H1 (cell line): ENCODE measurements around the gene CEACAM7. TPM values are rescaled to one million over a fixed set of nuclear protein-coding genes. Genes with fewer than 3 reads are reported as not detected.

Experiments
- CTCF ChIA-PET: fragments of 300-600 bp; sonication (Branson Sonifier 250); formaldehyde crosslinking; loops from one replicate; lab custom pipeline; 2021; ENCODE audit not compliant: partially characterized antibody; lab: Charles Lee
- POLR2A ChIA-PET: fragments of 300-600 bp; sonication (Branson Sonifier 250); formaldehyde crosslinking; loops from one replicate; lab custom pipeline; 2021; ENCODE audit warnings: inconsistent platforms; ENCODE audit not compliant: partially characterized antibody; lab: Charles Lee
- DNase-seq, 2 experiments: peaks; one replicate each; pipeline versions ENCODE4 v3.0.0 to v3.0.0-alpha.2; 2010 to 2022; ENCODE audit warnings: low spot score in 2 of 2, low read depth in 1 of 2, mixed read lengths in 1 of 2
- FAIRE-seq: peaks from 2 replicates; lab custom pipeline; 2011; peaks lifted over from hg19 to GRCh38; lab: Jason Lieb, UNC
- H2AFZ ChIP-seq: 2 replicates; pipeline ENCODE4 v1.8.1; 2012; ENCODE audit warnings: low read length, inconsistent platforms
- H2AK5ac ChIP-seq: 2 replicates; pipeline ENCODE4 v1.6.1; 2013; ENCODE audit warnings: low read depth, low read length
- H2BK120ac ChIP-seq: replicated peaks from 2 replicates; pipeline ENCODE3; 2013; ENCODE audit warnings: low read depth, low read length, inconsistent platforms
- H2BK12ac ChIP-seq: 2 replicates; pipeline ENCODE4 v1.6.1; 2013; ENCODE audit warnings: low read depth, low read length
- H2BK15ac ChIP-seq: 2 replicates; pipeline ENCODE4 v1.6.1; 2013; ENCODE audit warnings: low read length
- H2BK20ac ChIP-seq: 2 replicates; pipeline ENCODE4 v1.6.1; 2013; ENCODE audit warnings: low read length
- H2BK5ac ChIP-seq: 2 replicates; pipeline ENCODE4 v1.6.1; 2013; ENCODE audit warnings: low read depth, low read length
- H3K14ac ChIP-seq: 2 replicates; pipeline ENCODE4 v1.6.1; 2013; ENCODE audit warnings: inconsistent platforms; ENCODE audit not compliant: insufficient read length
- H3K18ac ChIP-seq: 2 replicates; pipeline ENCODE4 v1.6.1; 2013; ENCODE audit warnings: low read length; ENCODE audit errors: extremely low read depth
- H3K23ac ChIP-seq: 2 replicates; pipeline ENCODE4 v1.6.1; 2013; ENCODE audit warnings: inconsistent platforms; ENCODE audit not compliant: insufficient read length
- H3K23me2 ChIP-seq: 2 replicates; pipeline ENCODE4 v1.6.1; 2013; ENCODE audit warnings: low read depth, low read length
- H3K27ac ChIP-seq: 2 replicates; pipeline ENCODE4 v1.6.1; 2011; ENCODE audit warnings: low read depth, low read length, inconsistent platforms
- H3K27me3 ChIP-seq, 4 experiments: replicated peaks in 1 of 4; 1 replicate in 1 of 4; 2 replicates in 3 of 4; pipeline versions ENCODE4 v1.6.1 to v1.8.1; 2011 to 2013; ENCODE audit warnings: low read length in 3 of 4, mild to moderate bottlenecking in 3 of 4, inconsistent platforms in 2 of 4, mixed read lengths in 2 of 4, moderate library complexity in 1 of 4; ENCODE audit not compliant: control insufficient read depth in 3 of 4, insufficient read depth in 3 of 4; ENCODE audit errors: extremely low read depth in 1 of 4
- H3K36me3 ChIP-seq, 4 experiments: 2 replicates each; pipeline versions ENCODE4 v1.6.1 to v1.8.1; 2011 to 2013; ENCODE audit warnings: mild to moderate bottlenecking in 4 of 4, low read length in 3 of 4, moderate library complexity in 2 of 4, control low read depth in 1 of 4, inconsistent platforms in 1 of 4; ENCODE audit not compliant: insufficient read depth in 4 of 4, control insufficient read depth in 2 of 4
- H3K4ac ChIP-seq: replicated peaks from 2 replicates; pipeline ENCODE3; 2013; ENCODE audit warnings: low read length, low read depth, mixed read lengths, inconsistent platforms; ENCODE audit not compliant: insufficient read length
- H3K4me1 ChIP-seq, 4 experiments: replicated peaks in 1 of 4; 1 replicate in 1 of 4; 2 replicates in 3 of 4; pipeline versions ENCODE4 v1.6.1 to v1.8.1; 2011 to 2013; ENCODE audit warnings: low read length in 3 of 4, inconsistent platforms in 2 of 4, mixed read lengths in 1 of 4; ENCODE audit not compliant: insufficient read depth in 4 of 4, control insufficient read depth in 3 of 4
- H3K4me2 ChIP-seq, 2 experiments: 2 replicates each; pipeline versions ENCODE4 v1.6.1 to v1.8.1; 2011 to 2013; ENCODE audit warnings: low read depth in 2 of 2, low read length in 2 of 2, control low read depth in 1 of 2, inconsistent platforms in 1 of 2, mild to moderate bottlenecking in 1 of 2; ENCODE audit not compliant: insufficient read depth in 1 of 2
- H3K4me3 ChIP-seq, 4 experiments: fragments of 200-600, 300-600 bp in 1 of 4; sonication (generic), shearing (Covaris generic), sonication (Bioruptor Twin) in 1 of 4; 2 replicates each; pipeline versions ENCODE4 v1.5.1 to v1.8.1; 2011 to 2016; ENCODE audit warnings: low read length in 4 of 4, low read depth in 3 of 4, control low read depth in 2 of 4, inconsistent platforms in 2 of 4, mild to moderate bottlenecking in 2 of 4, mixed read lengths in 1 of 4, moderate library complexity in 1 of 4; ENCODE audit not compliant: insufficient read depth in 2 of 4; ENCODE audit errors: extremely low read depth in 1 of 4
- H3K56ac ChIP-seq: replicated peaks from 2 replicates; pipeline ENCODE3; 2013; ENCODE audit warnings: low read depth, mild to moderate bottlenecking, mixed read lengths, low read length, inconsistent platforms; ENCODE audit not compliant: insufficient read length
- H3K79me1 ChIP-seq: 2 replicates; pipeline ENCODE4 v1.6.1; 2013; ENCODE audit warnings: low read depth, low read length, control low read depth
- H3K79me2 ChIP-seq, 2 experiments: 2 replicates each; pipeline versions ENCODE4 v1.6.1 to v1.8.1; 2012 to 2013; ENCODE audit warnings: low read length in 2 of 2, mild to moderate bottlenecking in 2 of 2, inconsistent platforms in 1 of 2; ENCODE audit not compliant: insufficient read depth in 2 of 2, control insufficient read depth in 1 of 2
- H3K9ac ChIP-seq, 4 experiments: replicated peaks in 1 of 4; 1 replicate in 1 of 4; 2 replicates in 3 of 4; pipeline versions ENCODE4 v1.6.1 to v1.8.1; 2011 to 2013; ENCODE audit warnings: low read depth in 3 of 4, low read length in 3 of 4, control low read depth in 2 of 4, mild to moderate bottlenecking in 2 of 4, moderate library complexity in 2 of 4, inconsistent platforms in 1 of 4; ENCODE audit errors: extremely low read depth in 1 of 4
- H3K9me3 ChIP-seq, 2 experiments: 2 replicates each; pipeline versions ENCODE4 v1.6.1 to v1.8.1; 2012 to 2013; ENCODE audit warnings: mild to moderate bottlenecking in 2 of 2, moderate library complexity in 2 of 2, control low read depth in 1 of 2, inconsistent platforms in 1 of 2, low read depth in 1 of 2, low read length in 1 of 2, mixed read lengths in 1 of 2; ENCODE audit not compliant: insufficient read depth in 2 of 2
- H4K20me1 ChIP-seq, 2 experiments: replicated peaks in 1 of 2; 2 replicates each; pipeline versions ENCODE3 to v1.8.1; 2011 to 2013; ENCODE audit warnings: inconsistent platforms in 2 of 2, low read length in 2 of 2, mild to moderate bottlenecking in 1 of 2; ENCODE audit not compliant: insufficient read depth in 2 of 2, control insufficient read depth in 1 of 2
- H4K5ac ChIP-seq: 2 replicates; pipeline ENCODE4 v1.6.1; 2013; ENCODE audit warnings: low read length, low read depth, mixed read lengths, inconsistent platforms; ENCODE audit not compliant: insufficient read length
- H4K8ac ChIP-seq: 2 replicates; pipeline ENCODE4 v1.8.0; 2013; ENCODE audit warnings: mild to moderate bottlenecking, moderate library complexity, low read length, inconsistent platforms; ENCODE audit not compliant: insufficient read depth; ENCODE audit errors: extremely low read depth
- H4K91ac ChIP-seq: replicated peaks from 2 replicates; pipeline ENCODE3; 2013; ENCODE audit warnings: low read length, mixed read lengths, inconsistent platforms; ENCODE audit not compliant: insufficient read length
- BRCA1 ChIP-seq: IDR thresholded peaks from 2 replicates; pipeline ENCODE4 v1.6.1; 2012; ENCODE audit warnings: low read depth, low read length, improper control_type of control experiment
- CHD2 ChIP-seq: IDR thresholded peaks from 2 replicates; pipeline ENCODE4 v1.6.1; 2012; ENCODE audit warnings: low read length, improper control_type of control experiment
- GTF2F1 ChIP-seq: IDR thresholded peaks from 2 replicates; pipeline ENCODE4 v1.6.1; 2012; ENCODE audit warnings: low read depth, low read length, improper control_type of control experiment, borderline replicate concordance
- HDAC6 ChIP-seq: IDR thresholded peaks from one replicate; pipeline ENCODE4 v1.7.1; 2012; ENCODE audit warnings: low read depth, mild to moderate bottlenecking, inconsistent platforms, low read length, moderate library complexity
- RBBP5 ChIP-seq: IDR thresholded peaks from 2 replicates; pipeline ENCODE4 v1.7.1; 2012; ENCODE audit warnings: low read depth, mild to moderate bottlenecking, inconsistent platforms, low read length, moderate library complexity, borderline replicate concordance
- ZNF274 ChIP-seq: IDR thresholded peaks from 2 replicates; pipeline ENCODE4 v1.7.0; 2012; ENCODE audit warnings: low read length, borderline replicate concordance; ENCODE audit errors: extremely low read depth
- WGBS, 2 experiments: shearing (Covaris generic) in 1 of 2; methylation state at CpG; one replicate each; pipeline versions ENCODE4 v1.1.6 to v1.1.7; 2013 to 2015; ENCODE audit warnings: low lambda C conversion rate in 2 of 2, mixed read lengths in 2 of 2, inconsistent platforms in 1 of 2, low coverage in 1 of 2, missing lambda C conversion rate in 1 of 2; ENCODE audit not compliant: insufficient replicate concordance in 2 of 2, insufficient coverage in 1 of 2, insufficient read length in 1 of 2; ENCODE audit errors: extremely low coverage in 1 of 2, missing lambda C conversion rate in 1 of 2; 5-methylcytosine and 5-hydroxymethylcytosine counted together
- polyA plus RNA-seq, 7 experiments: library from polyadenylated mRNA; depleted of rRNA in 3 of 7; stranded (reverse) in 5 of 7; unstranded in 2 of 7; fragments of >200 nt in 5 of 7; fragments of 200-250 nt in 2 of 7; gene quantifications; 1 replicate in 5 of 7; 2 replicates in 1 of 7; 4 replicates in 1 of 7; pipeline versions ENCODE4 v1.2.1 to v1.2.3, GENCODE V29; 2011 to 2013; ENCODE audit warnings: missing spikeins in 2 of 7, mixed read lengths in 2 of 7
- total RNA-seq: library from RNA; stranded (reverse); fragmentation: NEBNext Ultra II Directional; extraction: Animal tissue kit (Norgen Biotek cat#: 25700); gene quantifications from 2 replicates; pipeline ENCODE4 v1.2.1, GENCODE V29; 2021

The CEACAM7 gene
- total and polyA plus RNA-seq, 2 of the 8 experiments (the other 6 are each of a cell fraction or from before 2014, with no cell fraction given) = not detected

- Histone ChIP-seq H3K36me3 (no peaks in the 10 kb centered on the region), H3K79me1 (no peaks in the 10 kb centered on the region; the same call in 1 of the 2 replicates), H2BK15ac (no peak overlapping the region), H3K4me2 (no peak overlapping the region), H2BK120ac (no peak overlapping the region), H3K27ac (no peak overlapping the region), H4K8ac (no peak overlapping the region), H3K4me1 (no peaks in the 10 kb centered on the region), H2BK20ac (no peak overlapping the region), H3K9ac (no peak overlapping the region), H4K5ac (no peak overlapping the region), H3K9me3 (peaks cover 64 to 83% of the 10 kb centered on the region in 2 experiments), H2BK5ac (no peak overlapping the region), H3K56ac (no peak overlapping the region), H2BK12ac (no peak overlapping the region), H2AK5ac (no peak overlapping the region), H4K91ac (no peak overlapping the region), H3K27me3 (no peaks in the 10 kb centered on the region), H3K23ac (no peak overlapping the region), H3K23me2 (no peaks in the 10 kb centered on the region), H4K20me1 (no peaks in the 10 kb centered on the region), H2AFZ (no peak overlapping the region), H3K79me2 (no peaks in the 10 kb centered on the region), H3K14ac (no peak overlapping the region), H3K18ac (no peak overlapping the region), H3K4me3 (no peak overlapping the region), H3K4ac (no peak overlapping the region)
- TF ChIP-seq BRCA1 = no peak
- TF ChIP-seq ZNF274 = no peak
- TF ChIP-seq GTF2F1 = no peak
- TF ChIP-seq RBBP5 = no peak
- TF ChIP-seq CHD2 = no peak
- TF ChIP-seq HDAC6 = no peak
- no peak for FAIRE-seq
- ChIA-PET POLR2A (no interaction called here), CTCF (no interaction called here)
- DNase-seq = no peak
- WGBS, 2 experiments = 70% methylated on average over 5 of the region's 5 CpGs; no CpG with 5 or more reads in 1 of the 2 experiments
Observed at GRCh38 chr19:41671486-41671885, 16.6 kb downstream of the CEACAM7 start.
